Umbilical cord (tissue), 2 donors: ENCODE results near the gene CDK5RAP2. TPM values are rescaled to one million over a fixed set of nuclear protein-coding genes. Genes with fewer than 3 reads are reported as not detected.
"Not testable (repeated sequence)": the region's sequence is repeated elsewhere in the genome, so short reads cannot be mapped to it uniquely, and the experiment has no call there.

ENCODE experiments used
- DNase-seq: peaks from one replicate; pipeline ENCODE4 v3.0.0-alpha.2; 2015; ENCODE audit warnings: low spot score
- total RNA-seq: library from RNA; depleted of rRNA; stranded (reverse); fragments of >200 nt; gene quantifications from one replicate; pipeline ENCODE4 v1.2.3, GENCODE V29; 2014; ENCODE audit warnings: low replicate concordance; ENCODE audit not compliant: insufficient read depth

Gene CDK5RAP2
- total RNA-seq, 1 donor from 2014 or later, result 88.8 TPM

- no peak for DNase-seq
These were observed 34.0 kb downstream of the CDK5RAP2 start for GRCh38 chr9:120545701-120546550.

DNA sequence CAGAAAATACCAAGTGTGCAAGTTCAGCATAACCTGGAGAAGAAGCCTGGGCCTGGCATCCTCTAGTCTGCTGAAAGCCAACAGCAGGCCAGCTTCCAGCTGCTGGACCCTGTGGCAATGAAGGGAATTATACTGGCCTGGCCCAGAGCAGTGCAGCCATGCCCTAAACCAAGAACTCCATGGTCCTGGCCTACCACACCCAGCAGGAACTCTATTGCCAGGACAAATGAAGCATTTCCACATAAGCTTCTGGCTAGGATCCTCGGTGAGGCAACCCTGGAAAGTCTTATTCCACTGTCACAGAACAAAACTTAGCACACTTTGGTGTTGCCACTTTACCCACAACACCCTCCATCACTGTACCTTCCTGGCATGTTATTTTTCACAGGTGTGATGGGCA lies 35.5 kb downstream of the CDK5RAP2 start:
- DNase-seq, result no peak

DNA sequence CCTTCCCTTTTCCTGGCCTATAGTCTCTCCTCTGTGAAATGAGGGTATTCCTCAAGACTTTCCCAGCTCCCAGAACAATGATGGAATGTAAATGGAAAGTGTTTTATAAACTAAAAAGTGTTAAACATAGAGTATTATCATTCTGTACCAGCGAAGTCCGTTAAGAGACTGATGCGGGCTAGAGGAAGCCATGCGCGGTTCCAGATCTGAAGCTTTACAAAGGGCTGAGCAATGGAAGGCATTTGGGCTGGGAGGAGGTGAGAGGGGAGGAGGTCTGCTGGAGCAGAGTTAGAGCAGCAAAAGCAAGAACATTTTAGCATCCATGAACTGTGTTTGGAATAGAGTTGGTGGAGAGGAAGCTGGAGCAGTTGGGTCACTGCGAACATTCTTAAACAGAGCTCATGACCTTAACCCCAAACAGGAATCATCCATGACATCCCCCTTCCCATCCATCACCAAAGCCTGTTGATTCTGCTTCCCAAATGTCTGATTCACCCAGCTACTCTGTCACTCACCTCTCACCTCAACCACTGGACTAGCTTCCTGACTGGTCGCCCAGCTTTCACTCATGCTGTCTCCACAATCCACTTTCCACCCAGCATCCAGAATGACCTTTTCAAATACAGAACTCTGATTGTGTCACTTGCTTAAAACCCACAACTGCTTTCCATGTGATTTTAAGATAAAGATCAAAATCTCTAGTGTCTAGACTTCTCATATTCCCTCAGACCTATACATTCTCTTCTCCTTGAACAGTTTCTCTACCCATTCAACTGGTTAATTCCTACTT lies 37.1 kb downstream of the CDK5RAP2 start:
- DNase-seq, result no peak

DNA sequence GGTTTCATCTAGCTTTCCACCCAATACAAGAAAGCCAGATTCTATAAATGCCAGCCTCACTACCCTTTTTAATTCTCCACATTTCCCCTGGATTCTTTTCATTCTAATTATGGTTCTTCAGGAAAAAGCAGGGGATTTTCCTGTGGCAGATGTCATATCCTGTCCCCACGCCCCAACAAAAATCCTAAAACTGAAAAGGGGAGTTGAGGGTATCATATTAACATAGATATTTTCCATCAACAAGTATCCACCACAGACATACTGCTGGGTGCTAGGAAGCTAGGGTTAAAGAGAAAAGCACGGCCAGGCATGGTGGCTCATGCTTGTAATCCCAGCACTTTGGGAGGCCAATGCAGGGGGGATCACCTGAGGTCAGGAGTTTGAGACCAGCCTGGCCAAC lies 38.0 kb downstream of the CDK5RAP2 start:
- DNase-seq, result no peak

DNA sequence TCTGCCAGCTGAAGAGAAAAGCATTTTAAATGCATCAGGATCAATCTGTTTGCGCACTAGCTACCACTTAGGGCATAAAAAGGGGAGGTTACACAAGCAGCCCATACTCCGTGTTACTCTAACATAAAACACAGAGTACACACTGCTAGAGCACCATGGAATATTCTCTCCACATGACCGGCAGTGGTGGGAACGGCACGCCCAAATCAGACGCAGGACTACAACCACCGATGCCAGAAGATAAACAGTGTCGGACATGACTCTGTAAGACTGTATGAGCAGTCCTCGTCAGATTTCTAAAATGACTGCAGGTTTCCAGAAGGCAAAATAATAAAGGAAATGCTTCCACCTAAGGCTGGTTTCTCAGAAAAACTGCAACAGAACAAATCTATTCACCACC lies 40.0 kb downstream of the CDK5RAP2 start:
- DNase-seq, result no peak

GRCh38 chr9:120538339-120538738 lies 41.6 kb downstream of the CDK5RAP2 start:
- no peak for DNase-seq

DNA sequence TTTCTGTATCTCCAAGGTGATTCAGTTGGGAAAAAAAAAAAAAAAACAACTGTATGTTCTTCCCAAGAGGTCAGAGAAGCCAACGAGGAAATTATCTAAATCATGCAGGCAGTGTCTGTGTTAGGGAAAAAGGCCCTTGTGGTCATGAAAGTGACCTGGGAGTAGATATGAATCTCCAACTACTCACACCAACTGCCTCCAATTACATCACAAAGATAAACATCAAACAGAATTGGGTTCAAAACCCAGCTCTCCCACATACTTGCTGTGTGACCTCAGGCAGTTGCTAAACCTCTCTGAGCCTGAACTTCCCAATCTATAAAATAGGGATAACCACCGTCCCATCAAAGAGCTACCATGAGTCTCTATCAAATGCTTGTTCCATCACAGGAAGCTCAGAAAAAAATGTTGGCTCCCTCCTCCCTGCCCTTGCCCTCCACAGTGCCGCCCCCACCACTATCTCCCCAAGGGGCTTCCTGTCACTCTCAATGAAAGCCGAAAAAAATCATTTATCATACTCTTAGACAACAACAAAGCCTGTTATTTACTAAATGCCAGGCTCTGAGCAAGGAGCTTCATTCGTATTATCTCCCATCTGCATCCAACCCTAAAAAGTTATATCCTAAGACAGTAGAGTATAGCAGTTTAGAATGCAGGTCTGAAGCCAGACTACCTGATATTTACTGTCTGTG lies 42.9 kb downstream of the CDK5RAP2 start:
- DNase-seq, result no peak

DNA sequence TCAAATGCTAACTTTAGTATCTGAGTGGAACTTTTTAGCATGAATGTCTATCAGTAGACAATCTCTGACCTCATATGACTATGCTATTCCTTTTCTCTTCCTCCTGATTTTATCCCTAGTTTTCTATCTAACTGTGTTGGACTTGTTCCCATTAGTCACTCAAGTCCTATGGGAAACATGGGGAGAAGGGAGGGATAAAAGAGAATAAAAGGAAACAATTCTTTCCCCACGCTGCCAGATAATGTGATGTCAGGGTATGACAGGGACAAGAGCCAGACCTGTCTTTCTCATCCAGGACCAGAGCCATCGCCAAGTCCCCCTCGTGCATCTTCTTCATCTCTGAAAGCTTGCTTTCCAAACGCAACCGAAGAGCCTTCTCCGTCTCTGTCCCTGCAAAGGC lies 43.9 kb downstream of the CDK5RAP2 start:
- no peak for DNase-seq

GRCh38 chr9:120534266-120534665 lies 45.7 kb downstream of the CDK5RAP2 start:
- DNase-seq, result no peak

- no peak for DNase-seq
These were observed 47.1 kb downstream of the CDK5RAP2 start for GRCh38 chr9:120532891-120533290.

GRCh38 chr9:120532475-120532874 lies 47.5 kb downstream of the CDK5RAP2 start:
- peak; percentile 10 for DNase-seq

DNA sequence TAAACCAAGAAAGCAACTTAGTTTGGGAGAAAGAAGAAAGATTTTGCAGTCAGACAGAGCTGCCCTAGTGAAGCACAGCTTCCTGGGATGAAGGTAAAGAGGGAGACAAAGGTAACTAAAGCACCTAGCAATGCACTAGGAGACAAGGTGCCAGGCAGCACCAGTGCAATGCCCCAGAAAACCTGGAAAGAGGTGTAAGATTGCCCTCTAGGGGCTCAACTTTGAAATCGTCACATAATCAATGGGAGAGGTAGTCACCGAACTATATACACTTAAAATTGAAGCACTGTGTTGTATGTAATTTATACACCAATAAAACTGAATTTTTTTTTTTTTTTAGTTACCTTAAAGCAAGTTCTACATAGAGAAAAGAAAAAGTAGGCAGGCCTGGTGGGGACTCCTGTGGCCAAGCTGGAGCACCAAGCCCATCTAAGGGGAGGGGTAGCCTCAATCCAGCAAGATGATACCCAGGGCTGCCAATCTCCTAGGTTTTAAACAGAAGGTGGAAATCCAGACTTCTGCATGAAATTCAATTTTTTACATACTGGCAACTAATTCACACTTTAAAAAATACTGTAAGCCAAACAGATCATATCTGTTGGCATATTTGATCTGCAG lies 48.2 kb downstream of the CDK5RAP2 start:
- peak; percentile 6 for DNase-seq

- not testable (repeated sequence) for DNase-seq
These were observed 49.6 kb downstream of the CDK5RAP2 start for GRCh38 chr9:120530220-120530832.

DNA sequence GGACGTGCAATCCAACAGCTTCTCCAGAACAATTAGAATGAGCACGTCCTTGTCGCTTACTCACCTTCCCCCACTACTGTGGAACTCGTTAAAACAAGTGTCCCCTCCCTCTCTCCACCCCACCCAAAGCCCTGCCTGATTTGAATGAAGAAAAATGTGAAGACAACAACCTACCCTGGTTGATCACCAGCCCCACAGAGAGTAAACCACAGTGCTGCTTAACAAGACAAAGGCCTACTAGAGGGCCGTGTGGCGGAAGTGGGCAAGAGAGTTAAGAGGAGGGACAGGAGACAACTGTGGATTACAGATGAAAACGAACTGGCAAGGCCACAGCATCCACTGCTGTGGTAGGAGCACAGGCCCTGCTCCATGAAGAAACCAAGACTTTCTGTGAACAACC lies 51.1 kb downstream of the CDK5RAP2 start:
- DNase-seq, result no peak

DNA sequence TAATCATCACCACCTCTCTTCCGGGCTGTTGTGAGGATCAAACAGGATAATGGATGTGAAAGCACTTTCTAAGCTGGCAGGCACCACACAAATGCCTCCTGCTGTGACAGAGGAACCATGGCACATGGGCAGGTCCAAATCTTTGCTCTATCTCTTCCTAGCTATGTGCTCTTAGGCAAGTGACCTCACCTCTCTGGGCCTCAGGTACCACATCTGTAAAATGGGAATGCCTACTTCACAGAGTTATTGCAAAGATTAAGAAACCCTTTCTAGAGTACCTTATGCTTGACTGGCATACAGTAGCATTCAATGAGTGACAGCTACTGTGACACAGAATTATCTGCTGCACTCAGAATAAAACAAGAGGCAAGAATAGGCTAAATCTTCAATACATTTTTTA lies 51.6 kb downstream of the CDK5RAP2 start:
- no peak for DNase-seq

GRCh38 chr9:120526534-120526933 lies 53.4 kb downstream of the CDK5RAP2 start:
- DNase-seq, result no peak

DNA sequence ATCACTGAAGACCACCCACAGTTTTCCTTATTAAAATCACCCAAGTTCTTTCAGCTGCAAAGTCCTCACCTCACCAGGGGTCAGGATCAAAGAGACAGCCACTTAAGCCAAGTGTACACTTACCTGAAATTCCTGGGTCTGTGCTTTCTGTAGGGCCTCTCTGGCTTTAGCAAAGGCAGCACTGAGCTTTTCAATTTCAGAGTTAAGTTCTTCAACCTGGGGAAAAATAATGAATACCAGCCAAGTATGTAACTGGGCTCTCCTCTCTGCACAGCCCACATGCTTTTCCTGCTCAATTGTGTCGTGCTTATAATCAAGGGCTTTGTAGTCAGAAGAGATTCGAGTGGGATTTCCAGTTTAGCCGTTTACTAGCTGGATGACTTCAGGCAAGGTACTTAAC lies 55.1 kb downstream of the CDK5RAP2 start:
- DNase-seq, result no peak

GRCh38 chr9:120524038-120524437 lies 55.9 kb downstream of the CDK5RAP2 start:
- DNase-seq, result no peak

DNA sequence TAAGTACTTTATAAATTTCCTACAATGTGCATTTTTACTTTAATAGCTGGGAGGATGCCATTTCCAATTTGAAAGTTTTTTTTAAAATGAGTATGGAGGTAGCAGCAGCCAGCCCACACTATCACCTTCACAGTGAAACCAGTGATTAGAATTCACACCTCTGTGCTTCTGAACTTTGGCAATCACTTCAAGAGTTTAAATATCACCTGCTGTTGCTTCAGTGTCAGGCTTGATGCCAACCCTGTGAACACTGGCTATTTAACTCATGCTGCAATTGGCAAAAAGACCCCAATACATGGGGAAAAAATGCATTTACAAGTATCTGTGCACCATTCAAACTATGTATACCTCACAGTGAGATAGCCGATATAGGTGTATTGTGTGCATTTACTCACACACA lies 57.4 kb downstream of the CDK5RAP2 start:
- no peak for DNase-seq

GRCh38 chr9:120522032-120522431 lies 57.9 kb downstream of the CDK5RAP2 start:
- no peak for DNase-seq

DNA sequence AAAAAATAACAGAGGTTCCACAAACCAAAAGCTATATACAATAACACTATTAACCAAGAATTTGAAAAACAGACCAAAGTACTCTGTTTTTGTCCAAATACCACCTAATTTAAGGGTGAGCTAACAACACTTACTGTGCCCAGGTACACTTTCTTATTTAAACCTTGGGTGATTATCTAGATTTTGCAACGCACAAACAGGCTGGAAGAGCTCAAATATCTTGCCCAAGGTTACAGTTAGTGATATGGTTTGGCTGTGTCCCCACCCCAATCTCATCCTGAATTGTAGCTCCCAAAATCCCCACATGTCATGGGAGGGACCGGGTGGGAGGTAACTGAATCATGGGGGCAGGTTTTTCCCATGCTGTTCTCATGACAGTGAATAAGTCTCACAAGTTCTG lies 58.9 kb downstream of the CDK5RAP2 start:
- DNase-seq, result no peak
